WERI-Rb-1 (cell line): ENCODE results near the gene GYPC.

ENCODE experiments used
- DNase-seq: peaks from one replicate; pipeline ENCODE4 v3.0.0-alpha.2; 2020
- H3K27ac ChIP-seq: fragments of 250-450 bp; sonication (Bioruptor Pico); 2 replicates; pipeline ENCODE4 v1.5.1; 2020; ENCODE audit warnings: mild to moderate bottlenecking, moderate library complexity
- H3K27me3 ChIP-seq: fragments of 250-450 bp; sonication (Bioruptor Pico); 2 replicates; pipeline ENCODE4 v1.5.1; 2021; ENCODE audit warnings: mild to moderate bottlenecking, low read depth, moderate library complexity; ENCODE audit not compliant: insufficient read depth, severe bottlenecking
- H3K36me3 ChIP-seq: fragments of 250-450 bp; sonication (Bioruptor Pico); 2 replicates; pipeline ENCODE4 v1.5.1; 2020; ENCODE audit warnings: mild to moderate bottlenecking, moderate library complexity
- H3K4me3 ChIP-seq: 2 replicates; pipeline ENCODE4 v1.5.1; 2011; ENCODE audit warnings: low read depth, mild to moderate bottlenecking, control low read depth, low read length
- H3K9me3 ChIP-seq: fragments of 250-450 bp; sonication (Bioruptor Pico); 2 replicates; pipeline ENCODE4 v1.5.1; 2021; ENCODE audit warnings: mild to moderate bottlenecking, moderate library complexity; ENCODE audit not compliant: severe bottlenecking
- TF ChIP-seq, protein P1 (sequence below): IDR thresholded peaks from 2 replicates; pipeline ENCODE4 v1.5.1; 2011; ENCODE audit warnings: low read depth, mild to moderate bottlenecking, control low read depth, inconsistent platforms, low read length

GYPC gene

DNA sequence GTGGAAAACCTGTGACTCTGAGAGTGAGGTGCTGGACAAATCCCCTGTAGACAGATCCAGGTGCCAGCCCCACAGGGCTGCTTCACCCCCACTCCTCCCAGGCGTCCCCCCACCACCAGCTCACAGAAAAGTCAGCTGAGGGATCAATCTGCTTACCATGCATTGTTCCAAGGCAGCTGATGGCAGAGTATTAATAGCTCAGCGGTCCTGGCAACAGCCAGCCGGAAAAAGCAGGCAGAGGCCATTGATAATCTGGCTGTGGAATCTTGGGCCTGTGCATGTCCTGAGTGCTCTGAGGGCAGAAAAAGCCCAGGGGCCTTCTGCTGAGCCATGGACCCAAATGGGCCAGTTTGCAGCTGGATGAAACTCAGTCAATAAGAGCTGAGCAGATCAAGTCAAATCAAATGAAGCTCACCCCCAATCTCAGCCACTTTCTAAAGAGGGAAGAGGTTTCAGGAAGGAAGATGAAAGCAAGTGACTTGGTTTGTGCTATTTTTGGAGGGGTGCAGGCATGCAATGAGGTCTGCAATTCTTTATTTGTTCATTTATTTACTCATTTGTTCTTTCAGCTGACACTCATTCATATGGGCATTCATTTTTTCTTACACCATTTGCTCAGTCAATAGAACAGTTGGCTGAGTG, 63.4 kb downstream of the GYPC start:
- TF ChIP-seq, protein P1, sequence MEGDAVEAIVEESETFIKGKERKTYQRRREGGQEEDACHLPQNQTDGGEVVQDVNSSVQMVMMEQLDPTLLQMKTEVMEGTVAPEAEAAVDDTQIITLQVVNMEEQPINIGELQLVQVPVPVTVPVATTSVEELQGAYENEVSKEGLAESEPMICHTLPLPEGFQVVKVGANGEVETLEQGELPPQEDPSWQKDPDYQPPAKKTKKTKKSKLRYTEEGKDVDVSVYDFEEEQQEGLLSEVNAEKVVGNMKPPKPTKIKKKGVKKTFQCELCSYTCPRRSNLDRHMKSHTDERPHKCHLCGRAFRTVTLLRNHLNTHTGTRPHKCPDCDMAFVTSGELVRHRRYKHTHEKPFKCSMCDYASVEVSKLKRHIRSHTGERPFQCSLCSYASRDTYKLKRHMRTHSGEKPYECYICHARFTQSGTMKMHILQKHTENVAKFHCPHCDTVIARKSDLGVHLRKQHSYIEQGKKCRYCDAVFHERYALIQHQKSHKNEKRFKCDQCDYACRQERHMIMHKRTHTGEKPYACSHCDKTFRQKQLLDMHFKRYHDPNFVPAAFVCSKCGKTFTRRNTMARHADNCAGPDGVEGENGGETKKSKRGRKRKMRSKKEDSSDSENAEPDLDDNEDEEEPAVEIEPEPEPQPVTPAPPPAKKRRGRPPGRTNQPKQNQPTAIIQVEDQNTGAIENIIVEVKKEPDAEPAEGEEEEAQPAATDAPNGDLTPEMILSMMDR: no peak
- peaks cover 71% of the 10 kb centered on the region for H3K27me3 ChIP-seq
- H3K27ac ChIP-seq: no peak overlapping the region
- no peaks in the 10 kb centered on the region for H3K9me3 ChIP-seq
- no peak overlapping the region for H3K4me3 ChIP-seq
- DNase-seq: no peak
- no peaks in the 10 kb centered on the region for H3K36me3 ChIP-seq

DNA sequence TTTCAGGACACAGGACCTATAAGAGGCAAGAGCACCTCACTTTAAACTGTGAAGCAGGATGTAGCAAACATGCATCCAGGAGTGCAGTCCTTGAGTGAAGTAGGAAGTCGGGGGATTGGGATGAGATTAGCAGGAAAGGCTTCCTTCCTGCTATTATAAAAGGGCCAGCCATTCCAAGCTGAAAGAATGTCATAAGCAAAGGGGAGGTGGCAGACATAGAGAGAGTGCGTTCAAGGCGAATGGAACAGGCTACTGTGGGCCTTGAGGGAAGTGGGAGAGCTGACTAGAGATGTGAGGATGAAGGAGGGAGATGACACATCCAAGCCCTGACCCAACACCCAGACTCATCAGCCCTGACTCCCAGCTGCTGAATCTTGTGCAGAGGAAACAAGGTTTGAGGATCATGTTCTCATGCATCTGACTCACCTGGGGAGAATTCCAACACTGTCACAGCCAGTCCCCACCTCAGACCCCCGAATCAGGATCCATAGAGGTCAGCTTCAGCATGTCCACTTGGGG, 63.9 kb downstream of the GYPC start:
- H3K36me3 ChIP-seq: no peaks in the 10 kb centered on the region
- H3K27me3 ChIP-seq: peaks cover 68% of the 10 kb centered on the region
- DNase-seq: no peak
- TF ChIP-seq, protein P1: no peak
- peaks cover 3% of the 10 kb centered on the region for H3K9me3 ChIP-seq
- H3K27ac ChIP-seq: no peak overlapping the region
- H3K4me3 ChIP-seq: no peak overlapping the region

DNA sequence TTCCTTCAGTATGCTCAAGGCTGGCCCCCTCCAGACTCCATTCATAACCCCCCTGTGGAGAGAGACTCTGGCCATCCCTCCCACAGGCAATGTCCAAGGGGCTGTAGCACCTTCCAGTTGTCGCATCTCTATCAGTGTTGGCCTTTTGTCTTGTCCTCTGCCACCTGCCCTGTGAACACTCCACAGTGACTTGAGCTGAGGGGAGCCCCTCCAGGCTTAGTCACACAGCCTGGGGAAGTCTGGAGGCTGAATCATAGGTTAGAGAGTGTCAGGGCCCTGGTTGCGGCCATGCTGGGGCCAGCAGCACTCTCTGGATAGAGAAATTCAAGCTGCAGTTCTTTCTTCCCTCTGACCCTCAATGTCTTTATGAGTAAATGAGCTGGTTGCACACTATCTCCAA, 64.7 kb downstream of the GYPC start:
- Histone ChIP-seq H3K27ac (no peak overlapping the region), H3K9me3 (peaks cover 3% of the 10 kb centered on the region), H3K27me3 (peaks cover 61% of the 10 kb centered on the region), H3K4me3 (no peak overlapping the region), H3K36me3 (no peaks in the 10 kb centered on the region)
- DNase-seq: no peak
- TF ChIP-seq, protein P1: no peak

DNA sequence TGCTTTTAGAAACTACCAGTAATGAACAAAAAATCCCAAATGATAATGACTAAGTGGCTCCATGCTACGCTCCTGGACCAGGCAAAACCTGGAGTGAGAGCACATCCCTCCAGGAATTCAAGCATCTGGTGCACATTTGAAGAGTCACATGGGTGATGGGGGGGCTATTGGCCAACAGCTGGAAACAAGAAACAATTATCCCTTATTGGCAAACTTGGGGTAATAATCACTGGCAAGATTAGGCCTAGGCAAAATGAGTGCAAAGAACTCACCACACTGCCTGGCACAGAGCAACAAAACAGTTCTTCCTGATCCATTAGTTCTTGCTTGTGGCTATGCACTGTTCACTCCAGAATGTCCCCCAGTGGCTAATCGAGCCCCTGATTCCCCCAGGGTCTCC, 66.1 kb downstream of the GYPC start:
- H3K27me3 ChIP-seq: peaks cover 46% of the 10 kb centered on the region
- H3K36me3 ChIP-seq: no peaks in the 10 kb centered on the region
- H3K9me3 ChIP-seq: peaks cover 3% of the 10 kb centered on the region
- TF ChIP-seq, protein P1: no peak
- DNase-seq: no peak
- H3K27ac ChIP-seq: no peak overlapping the region
- H3K4me3 ChIP-seq: no peak overlapping the region

DNA sequence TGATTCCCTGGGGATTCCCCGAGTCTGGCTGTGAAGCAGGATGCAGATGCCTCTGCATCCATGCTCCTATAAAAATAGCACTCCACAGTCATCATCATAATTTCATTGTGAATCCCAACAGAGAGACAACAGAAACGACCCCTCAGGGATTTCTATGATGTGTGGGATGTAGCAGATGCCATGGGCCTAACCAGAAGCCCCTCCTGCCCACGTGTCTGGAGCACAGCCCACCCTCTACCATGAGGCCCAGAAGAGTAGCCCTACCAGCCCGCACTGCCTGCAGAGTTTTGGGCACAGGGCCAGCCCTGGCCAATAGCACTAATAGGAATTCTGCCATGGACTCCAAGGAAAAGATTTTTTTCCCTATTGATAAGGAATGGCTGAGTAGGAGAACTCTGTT, 66.6 kb downstream of the GYPC start:
- H3K36me3 ChIP-seq: no peaks in the 10 kb centered on the region
- H3K9me3 ChIP-seq: peaks cover 3% of the 10 kb centered on the region
- TF ChIP-seq, protein P1: no peak
- peaks cover 43% of the 10 kb centered on the region for H3K27me3 ChIP-seq
- DNase-seq: no peak
- no peak overlapping the region for H3K27ac ChIP-seq
- no peak overlapping the region for H3K4me3 ChIP-seq
